GM12878 (cell line): Measurements from ENCODE around the gene PIP5KL1. TPM values are rescaled to one million over a fixed set of nuclear protein-coding genes. Genes with fewer than 3 reads are reported as not detected.

Experiments used
- ATAC-seq: fragments of 200-7000 bp; cut with Tn5 transposase; 3 replicates; pipeline ENCODE4 v1.9.1; 2020; ENCODE audit warnings: mild to moderate bottlenecking, moderate library complexity
- BruUV-seq: library from RNA; stranded (reverse); fragments of 400-500 nt; replicated peaks from 2 replicates; lab custom pipeline; 2021; lab: Mats Ljungman, UMichigan
- CTCF ChIA-PET: fragments of 300-600 bp; sonication (Branson Sonifier 250); formaldehyde crosslinking; extraction: SDS; loops from one replicate; lab custom pipeline; 2021; ENCODE audit warnings: inconsistent platforms; lab: Yijun Ruan, JAX
- POLR2A ChIA-PET: fragments of 350-600 bp; formaldehyde crosslinking; extraction: SDS; loops from one replicate; lab custom pipeline; 2021; ENCODE audit warnings: inconsistent platforms; lab: Charles Lee
- RAD21 ChIA-PET: fragments of 300-600 bp; sonication (Branson Sonifier 250); formaldehyde crosslinking; loops from one replicate; lab custom pipeline; 2023; ENCODE audit warnings: antibody characterized with exemption; ENCODE audit not compliant: unreplicated experiment; lab: Charles Lee
- SMC1A ChIA-PET: fragments of 300-600 bp; sonication (Branson Sonifier 250); formaldehyde crosslinking; loops from one replicate; lab custom pipeline; 2023; ENCODE audit not compliant: unreplicated experiment, uncharacterized antibody; lab: Charles Lee
- DNase-seq: peaks from one replicate; pipeline ENCODE4 v3.0.0-alpha.2; 2011; ENCODE audit warnings: low read depth, low spot score
- FAIRE-seq: peaks from 3 replicates; lab custom pipeline; 2011; peaks lifted over from hg19 to GRCh38; lab: Jason Lieb, UNC
- H2AFZ ChIP-seq: 2 replicates; pipeline ENCODE4 v1.6.0; 2011; ENCODE audit warnings: low read depth, low read length, control low read depth; ENCODE audit not compliant: control insufficient read depth
- H3K27ac ChIP-seq: 2 replicates; pipeline ENCODE4 v1.5.1; 2011; ENCODE audit warnings: control low read depth; ENCODE audit not compliant: control insufficient read depth, insufficient read depth
- H3K27me3 ChIP-seq, 2 experiments: replicated peaks in 1 of 2; 2 replicates each; pipeline versions ENCODE4 v1.6.0 to v1.6.1; 2011; ENCODE audit warnings: low read length in 1 of 2; ENCODE audit not compliant: control insufficient read depth in 2 of 2, insufficient read depth in 2 of 2
- H3K36me3 ChIP-seq, 2 experiments: 2 replicates each; pipeline ENCODE4 v1.5.1; 2011; ENCODE audit warnings: low read length in 1 of 2; ENCODE audit not compliant: control insufficient read depth in 2 of 2, insufficient read depth in 2 of 2
- H3K4me1 ChIP-seq: 2 replicates; pipeline ENCODE4 v1.6.1; 2011; ENCODE audit warnings: mild to moderate bottlenecking, low read length, moderate library complexity, mixed read lengths; ENCODE audit not compliant: control insufficient read depth, insufficient read depth
- H3K4me2 ChIP-seq: 2 replicates; pipeline ENCODE4 v1.6.0; 2011; ENCODE audit warnings: control low read depth; ENCODE audit not compliant: control insufficient read depth, insufficient read depth
- H3K4me3 ChIP-seq: fragments of 200-600 bp; sonication (generic); 2 replicates; pipeline ENCODE4 v1.5.1; 2016
- H3K79me2 ChIP-seq: 2 replicates; pipeline ENCODE4 v1.6.0; 2011; ENCODE audit warnings: low read length; ENCODE audit not compliant: control insufficient read depth, insufficient read depth
- H3K9ac ChIP-seq: 2 replicates; pipeline ENCODE4 v1.8.0; 2011; ENCODE audit warnings: low read length, control low read depth, mixed read lengths; ENCODE audit not compliant: control insufficient read depth, insufficient read depth
- H3K9me3 ChIP-seq: replicated peaks from 3 replicates; pipeline ENCODE4 v1.5.1; 2011; ENCODE audit warnings: mild to moderate bottlenecking, low read length; ENCODE audit not compliant: control insufficient read depth, insufficient read depth
- H4K20me1 ChIP-seq: 2 replicates; pipeline ENCODE4 v1.6.0; 2011; ENCODE audit not compliant: control insufficient read depth, insufficient read depth
- ASH2L ChIP-seq: fragments of 300-600, 200-600 bp; sonication (generic); IDR thresholded peaks from 2 replicates; pipeline ENCODE4 v1.6.1; 2017; ENCODE audit warnings: low read depth, mild to moderate bottlenecking, borderline replicate concordance
- EED ChIP-seq: sonication (generic); IDR thresholded peaks from 2 replicates; pipeline ENCODE4 v1.6.1; 2016; ENCODE audit warnings: antibody characterized with exemption, low read depth
- ETV6 ChIP-seq, 2 experiments: fragments of 450-650 bp in 1 of 2; IDR thresholded peaks in 1 of 2; conservative IDR thresholded peaks in 1 of 2; 2 replicates each; pipeline ENCODE4 v1.6.1; 2014; ENCODE audit warnings: antibody characterized with exemption in 1 of 2, borderline replicate concordance in 1 of 2, low read depth in 1 of 2, mild to moderate bottlenecking in 1 of 2, moderate library complexity in 1 of 2
- KLF5 ChIP-seq: fragments of 450-650 bp; IDR thresholded peaks from 2 replicates; pipeline ENCODE4 v1.6.1; 2014; ENCODE audit warnings: mild to moderate bottlenecking; ENCODE audit not compliant: partially characterized antibody
- MEF2A ChIP-seq: IDR thresholded peaks from 2 replicates; pipeline ENCODE4 v1.6.1; 2011; ENCODE audit warnings: low read depth, mild to moderate bottlenecking, low read length, moderate library complexity; ENCODE audit not compliant: insufficient read depth
- MXI1 ChIP-seq: fragments of 150-350 bp; IDR thresholded peaks from 2 replicates; pipeline ENCODE4 v1.6.1; 2011; ENCODE audit warnings: low read depth, mild to moderate bottlenecking, inconsistent platforms, low read length, improper control_type of control experiment
- RELA ChIP-seq: fragments of 450-650 bp; IDR thresholded peaks from 2 replicates; pipeline ENCODE4 v1.8.0; 2014; ENCODE audit warnings: borderline replicate concordance; ENCODE audit not compliant: partially characterized antibody
- SIX5 ChIP-seq: IDR thresholded peaks from 2 replicates; pipeline ENCODE4 v1.6.1; 2011; ENCODE audit warnings: mild to moderate bottlenecking, low read depth, low read length, moderate library complexity; ENCODE audit not compliant: severe bottlenecking
- SPI1 ChIP-seq: IDR thresholded peaks from 2 replicates; pipeline ENCODE4 v1.6.1; 2011; ENCODE audit warnings: low read depth, mild to moderate bottlenecking, low read length, moderate library complexity, borderline replicate concordance; ENCODE audit not compliant: insufficient read depth
- SUPT20H ChIP-seq: IDR thresholded peaks from 2 replicates; pipeline ENCODE4 v1.6.1; 2011; ENCODE audit warnings: low read depth, mild to moderate bottlenecking, low read length, moderate library complexity, borderline replicate concordance; ENCODE audit not compliant: control insufficient read depth
- ZNF207 ChIP-seq: fragments of 450-650 bp; IDR thresholded peaks from 2 replicates; pipeline ENCODE4 v1.6.1; 2014; ENCODE audit warnings: antibody characterized with exemption, mild to moderate bottlenecking, borderline replicate concordance
- ZNF24 ChIP-seq: fragments of 450-650 bp; IDR thresholded peaks from 2 replicates; pipeline ENCODE4 v1.6.1; 2017; ENCODE audit warnings: antibody characterized with exemption, mild to moderate bottlenecking
- WGBS: methylation state at CpG from one replicate; pipeline ENCODE4 v1.1.6; 2016; ENCODE audit warnings: low lambda C conversion rate; ENCODE audit not compliant: insufficient replicate concordance, insufficient coverage; ENCODE audit errors: missing lambda C conversion rate; 5-methylcytosine and 5-hydroxymethylcytosine counted together
- in situ Hi-C: fragments of 300-500 bp; cut with MboI; formaldehyde crosslinking; loops from 9 replicates; pipeline ENCODE4 v1.14.3; 2018; ENCODE audit warnings: mixed read lengths
- intact Hi-C: fragments of 100-400 bp; cut with micrococcal nuclease; formaldehyde crosslinking; loops from one replicate; pipeline ENCODE4 v1.14.2; 2022; ENCODE audit not compliant: unreplicated experiment
- polyA plus RNA-seq, 11 experiments: library from polyadenylated mRNA; depleted of rRNA in 4 of 11; unstranded in 6 of 11; stranded (reverse) in 5 of 11; fragments of >200 nt; fragmentation: Nextera tagmentation in 4 of 11; fragmentation: Illumina TruSeq in 1 of 11; extraction: Ambion mirVana in 4 of 11; extraction: Trizol in 1 of 11; gene quantifications; 1 replicate in 1 of 11; 2 replicates in 10 of 11; pipeline versions ENCODE4 v1.2.1 to v1.2.3, GENCODE V29; 2011 to 2016; ENCODE audit warnings: inconsistent platforms in 2 of 11, missing spikeins in 2 of 11, low read depth in 1 of 11
- total RNA-seq, 4 experiments: library from RNA; depleted of rRNA in 3 of 4; stranded (reverse); fragments of >200 nt in 3 of 4; fragmentation: Illumina TruSeq in 1 of 4; extraction: Trizol in 1 of 4; gene quantifications; 2 replicates each; pipeline versions ENCODE4 v1.2.1 to v1.2.3, GENCODE V29; 2013 to 2021
- TF ChIP-seq, protein P1 (sequence below): fragments of 150-350 bp; IDR thresholded peaks from 2 replicates; pipeline ENCODE4 v1.6.1; 2016; ENCODE audit warnings: low read depth, low read length

The PIP5KL1 gene
- total and polyA plus RNA-seq, 10 of the 15 experiments (the other 5 are each of a cell fraction or from before 2014, with no cell fraction given) = 0.04 to 0.67 (median 0.43) TPM; not detected in 2

DNA sequence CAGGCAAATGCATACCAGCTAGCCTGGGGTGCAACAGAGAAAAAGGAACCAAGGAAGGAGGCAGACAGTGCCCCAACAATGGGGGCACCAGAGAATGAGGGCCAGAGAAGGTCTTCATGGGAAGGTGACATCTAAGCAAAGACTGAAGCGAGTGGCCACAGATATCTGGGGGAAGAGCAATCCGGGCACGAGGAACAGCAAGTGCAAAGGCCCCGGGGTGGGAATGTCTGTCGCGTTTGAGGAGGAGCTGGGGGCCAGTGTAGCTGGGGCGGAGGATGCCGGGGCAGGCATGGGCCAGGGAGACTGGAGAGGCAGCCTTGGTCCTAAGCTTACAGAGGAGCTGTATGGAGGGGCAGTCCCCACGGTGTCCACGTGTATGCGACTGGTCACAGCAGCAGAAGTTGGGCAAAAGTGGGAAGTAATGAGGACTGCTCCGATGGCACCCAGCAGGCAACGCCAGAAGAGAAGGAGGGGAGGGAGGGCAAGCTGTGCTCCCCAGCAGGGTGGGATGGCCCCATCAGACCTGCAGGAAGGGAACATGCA lies 31.1 kb upstream of the PIP5KL1 start:
- no peak overlapping the region for H3K4me3 ChIP-seq
- POLR2A ChIA-PET = interaction anchor here (1.2 kb wide), 1 partner anchor 9 kb away, joined by 3 read pairs; no protein-coding TSS in a partner anchor

DNA sequence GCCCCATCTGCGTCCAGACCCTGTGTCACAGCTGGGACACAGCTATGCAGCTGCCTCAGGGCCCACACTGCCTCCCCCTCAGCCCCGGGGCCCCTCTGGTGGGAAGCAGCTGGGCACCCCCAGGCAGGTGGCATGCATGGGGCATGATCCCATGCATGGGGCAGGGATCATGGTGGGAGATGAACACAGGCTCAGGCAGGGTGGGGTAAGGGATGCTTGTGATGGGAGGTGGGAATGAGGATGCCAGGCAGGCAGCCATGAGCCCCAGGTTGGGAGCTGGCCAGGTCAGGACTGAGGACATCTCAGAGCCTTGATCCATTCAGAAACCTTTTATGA lies 30.5 kb upstream of the PIP5KL1 start:
- 69% methylated on average over 2 of the region's 2 CpGs for WGBS
- no TSS peak for BruUV-seq
- H3K9ac ChIP-seq = no peak overlapping the region
- H3K27me3 ChIP-seq = no peaks in the 10 kb centered on the region
- H3K9me3 ChIP-seq = no peaks in the 10 kb centered on the region
- intact Hi-C loops = no loop called here
- no peaks in the 10 kb centered on the region; a peak in 2 of 4 replicates for H3K36me3 ChIP-seq
- no peak overlapping the region for H3K4me2 ChIP-seq
- RAD21 ChIA-PET = interaction anchor here (1.1 kb wide), 1 partner anchor 74 kb away, joined by 3 read pairs; no protein-coding TSS in a partner anchor
- DNase-seq (no peak), ATAC-seq (no peak), FAIRE-seq (no peak)
- no peak overlapping the region for H2AFZ ChIP-seq
- H3K4me3 ChIP-seq = no peak overlapping the region
- H4K20me1 ChIP-seq = no peaks in the 10 kb centered on the region
- no peak overlapping the region for H3K27ac ChIP-seq
- SMC1A ChIA-PET = no interaction called here
- in situ Hi-C loops = loop anchor here (10.0 kb wide), 1 partner anchor 74 kb away; no protein-coding TSS in a partner anchor
- POLR2A ChIA-PET = interaction anchor here (0.7 to 1.2 kb wide), 2 partner anchors 9 to 24 kb away, joined by 3 read pairs; no protein-coding TSS in a partner anchor
- H3K79me2 ChIP-seq = no peaks in the 10 kb centered on the region; the same call in none of the 2 replicates
- peaks cover 12% of the 10 kb centered on the region for H3K4me1 ChIP-seq
- CTCF ChIA-PET = interaction anchor here (1.0 to 1.1 kb wide), 2 partner anchors 17 to 74 kb away, joined by 3 read pairs; no protein-coding TSS in a partner anchor
- no peak for TF ChIP-seq MXI1
- no peak for TF ChIP-seq ETV6 (conservative IDR thresholded peaks at IDR 0.05 in 1 of 2, IDR thresholded peaks at IDR 0.05 in 1 of 2; ENCODE audit: borderline replicate concordance in 1 of 2, low read depth in 1 of 2)
- no peak for TF ChIP-seq SPI1
- no peak for TF ChIP-seq EED
- no peak for TF ChIP-seq KLF5
- TF ChIP-seq SUPT20H = no peak
- TF ChIP-seq ZNF24 = no peak
- TF ChIP-seq, protein P1, sequence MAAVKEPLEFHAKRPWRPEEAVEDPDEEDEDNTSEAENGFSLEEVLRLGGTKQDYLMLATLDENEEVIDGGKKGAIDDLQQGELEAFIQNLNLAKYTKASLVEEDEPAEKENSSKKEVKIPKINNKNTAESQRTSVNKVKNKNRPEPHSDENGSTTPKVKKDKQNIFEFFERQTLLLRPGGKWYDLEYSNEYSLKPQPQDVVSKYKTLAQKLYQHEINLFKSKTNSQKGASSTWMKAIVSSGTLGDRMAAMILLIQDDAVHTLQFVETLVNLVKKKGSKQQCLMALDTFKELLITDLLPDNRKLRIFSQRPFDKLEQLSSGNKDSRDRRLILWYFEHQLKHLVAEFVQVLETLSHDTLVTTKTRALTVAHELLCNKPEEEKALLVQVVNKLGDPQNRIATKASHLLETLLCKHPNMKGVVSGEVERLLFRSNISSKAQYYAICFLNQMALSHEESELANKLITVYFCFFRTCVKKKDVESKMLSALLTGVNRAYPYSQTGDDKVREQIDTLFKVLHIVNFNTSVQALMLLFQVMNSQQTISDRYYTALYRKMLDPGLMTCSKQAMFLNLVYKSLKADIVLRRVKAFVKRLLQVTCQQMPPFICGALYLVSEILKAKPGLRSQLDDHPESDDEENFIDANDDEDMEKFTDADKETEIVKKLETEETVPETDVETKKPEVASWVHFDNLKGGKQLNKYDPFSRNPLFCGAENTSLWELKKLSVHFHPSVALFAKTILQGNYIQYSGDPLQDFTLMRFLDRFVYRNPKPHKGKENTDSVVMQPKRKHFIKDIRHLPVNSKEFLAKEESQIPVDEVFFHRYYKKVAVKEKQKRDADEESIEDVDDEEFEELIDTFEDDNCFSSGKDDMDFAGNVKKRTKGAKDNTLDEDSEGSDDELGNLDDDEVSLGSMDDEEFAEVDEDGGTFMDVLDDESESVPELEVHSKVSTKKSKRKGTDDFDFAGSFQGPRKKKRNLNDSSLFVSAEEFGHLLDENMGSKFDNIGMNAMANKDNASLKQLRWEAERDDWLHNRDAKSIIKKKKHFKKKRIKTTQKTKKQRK = no peak
- TF ChIP-seq SIX5 = no peak
- TF ChIP-seq MEF2A = no peak
- no peak for TF ChIP-seq ZNF207

More for the DNA sequence above, 31.1 kb upstream of the PIP5KL1 start:
- no TSS peak for BruUV-seq
- DNase-seq (no peak), FAIRE-seq (no peak), ATAC-seq (no peak)
- no peak overlapping the region for H3K27ac ChIP-seq
- no peak overlapping the region for H3K4me2 ChIP-seq
- H3K36me3 ChIP-seq = no peaks in the 10 kb centered on the region; a peak in 2 of 4 replicates
- intact Hi-C loops (no loop called here), in situ Hi-C loops (loop anchor here (10.0 kb wide), 1 partner anchor 73 kb away; no protein-coding TSS in a partner anchor)
- no peaks in the 10 kb centered on the region for H3K9me3 ChIP-seq
- no peaks in the 10 kb centered on the region; the same call in none of the 2 replicates for H3K79me2 ChIP-seq
- peaks cover 12% of the 10 kb centered on the region for H3K4me1 ChIP-seq
- H4K20me1 ChIP-seq = no peaks in the 10 kb centered on the region
- H3K9ac ChIP-seq = no peak overlapping the region
- H3K27me3 ChIP-seq = no peaks in the 10 kb centered on the region
- RAD21 ChIA-PET = interaction anchor here (0.6 kb wide), 1 partner anchor 66 kb away, joined by 4 read pairs; no protein-coding TSS in a partner anchor
- TF ChIP-seq ASH2L (no peak), RELA (no peak), SIX5 (no peak)
- TF ChIP-seq, all 136 proteins: peak for 0
- ChIA-PET CTCF (interaction anchor here (1.0 kb wide), 1 partner anchor 73 kb away, joined by 3 read pairs; no protein-coding TSS in a partner anchor), SMC1A (no interaction called here)
- WGBS = over 99% methylated on average over 13 of the region's 13 CpGs
- no peak overlapping the region for H2AFZ ChIP-seq
